Measurements from ENCODE around the gene SLF1. TPM values are rescaled to one million over a fixed set of nuclear protein-coding genes. Genes with fewer than 3 reads are reported as not detected.
"Not testable (repeated sequence)": the region's sequence is repeated elsewhere in the genome, so short reads cannot be mapped to it uniquely, and the experiment has no call there.

Gene SLF1
- 10 to 100 TPM; 32.6 to 44.7 TPM for total RNA-seq

DNA sequence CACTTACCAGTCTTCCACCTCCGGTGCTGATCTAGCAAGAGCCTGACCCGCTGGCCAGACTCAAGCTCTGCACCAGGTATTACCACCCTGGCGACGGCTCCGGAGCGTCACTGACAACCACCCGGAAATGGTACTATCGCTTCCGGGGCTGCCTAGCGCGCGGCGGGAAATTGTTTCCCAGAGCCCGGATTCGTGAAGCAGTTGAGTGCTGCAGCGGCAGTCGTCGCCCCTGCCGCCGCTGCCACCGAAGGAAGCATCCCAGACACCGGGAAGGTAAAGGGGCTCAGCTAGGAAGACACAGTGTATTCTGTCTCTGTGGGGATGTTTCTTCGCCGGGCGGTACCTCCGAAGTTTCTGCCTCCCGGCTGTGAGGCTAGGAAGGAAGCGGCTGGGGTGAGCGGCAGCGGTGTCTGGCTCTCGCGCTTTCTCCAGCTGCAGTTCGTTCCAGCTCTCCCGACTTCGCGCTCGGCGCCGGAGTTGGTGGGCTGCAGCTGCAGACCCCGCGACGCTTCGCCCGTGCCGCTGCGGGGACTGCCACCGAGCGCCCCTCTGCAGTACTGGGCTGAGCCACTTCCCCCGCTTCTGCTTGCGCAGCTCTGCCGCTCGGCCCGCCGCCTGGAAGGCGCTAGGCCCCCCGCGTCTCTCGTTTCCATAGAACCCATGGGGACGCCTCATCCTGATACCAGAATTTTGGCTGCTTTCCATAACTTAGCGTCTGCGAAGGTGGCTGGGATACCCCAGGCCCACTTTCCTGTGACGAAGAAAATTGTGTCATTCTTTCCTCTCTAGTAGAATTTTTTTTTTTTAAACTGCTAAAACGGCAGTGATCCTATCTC is at the start of gene SLF1, which contains the start of gene KIAA0825:
SLF1 (plus strand) TSS at position 177 of the 836 bp plus-strand sequence. CDS start 10,142 bp downstream, outside the sequence.
KIAA0825 (minus strand) TSS at position 112 of the 836 bp plus-strand sequence. CDS start 81,478 bp downstream, outside the sequence.
- Mint-ChIP-seq H3K4me3 (peak within 1 kb of the TSS; percentile 96), H3K27me3 (no peaks in the 10 kb centered on the region), H3K36me3 (peaks cover 17% of the 10 kb centered on the region), H3K27ac (peak within 1 kb of the TSS; percentile 71 to 79), H3K9me3 (no peaks in the 10 kb centered on the region), H3K4me1 (ENCODE audit: low read depth in 2 of 2) (peaks cover 38 to 43% of the 10 kb centered on the region in 2 donors)
- peak; percentile 97 for ATAC-seq
- DNase-seq (ENCODE audit: low spot score) = peak; percentile 91

DNA sequence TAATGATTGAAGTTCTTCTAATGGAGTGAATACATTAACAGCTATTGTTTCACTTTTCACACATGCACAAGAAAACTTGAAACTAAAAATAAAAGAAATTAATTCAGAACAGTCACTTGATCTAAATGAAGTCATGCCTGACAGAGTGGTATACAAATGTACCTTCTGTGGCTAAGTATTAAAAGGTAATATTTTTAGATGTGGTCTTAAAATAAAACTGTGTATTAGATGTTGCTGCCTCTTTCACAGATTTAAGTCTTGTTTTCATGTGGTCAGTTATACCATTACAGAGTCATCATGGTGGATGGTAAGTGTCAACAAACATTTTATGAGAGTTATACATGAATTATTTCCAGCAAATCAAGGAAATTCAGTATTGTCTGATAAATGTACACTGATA is 47.1 kb upstream of the SLF1 start:
- Mint-ChIP-seq H3K4me3 (no peak overlapping the region), H3K27ac (no peak overlapping the region), H3K4me1 (ENCODE audit: low read depth in 2 of 2) (peaks cover 24 to 26% of the 10 kb centered on the region in 2 donors), H3K36me3 (peaks cover 20% of the 10 kb centered on the region), H3K27me3 (no peaks in the 10 kb centered on the region), H3K9me3 (no peaks in the 10 kb centered on the region)
- no peak for ATAC-seq
- DNase-seq (ENCODE audit: low spot score) = no peak

DNA sequence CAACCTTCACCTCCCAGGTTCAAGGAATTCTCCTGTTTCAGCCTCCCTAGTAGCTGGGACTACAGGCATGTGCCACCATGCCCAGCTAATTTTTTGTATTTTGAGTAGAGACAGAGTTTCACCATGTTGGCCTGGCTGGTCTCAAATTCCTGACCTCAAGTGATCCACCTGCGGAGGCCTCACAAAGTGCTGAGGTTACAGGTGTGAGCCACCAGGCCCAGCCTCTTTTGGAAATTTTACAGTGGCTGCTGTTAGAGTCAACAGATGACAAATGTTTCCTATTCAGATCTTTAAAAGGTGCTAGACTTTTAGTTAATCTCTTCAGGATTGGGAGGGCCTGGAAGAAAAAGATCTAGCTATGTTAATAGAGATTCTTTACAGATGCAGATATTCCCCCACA is 45.1 kb upstream of the SLF1 start:
- Mint-ChIP-seq H3K36me3 (peaks cover 20% of the 10 kb centered on the region), H3K4me3 (peak overlapping the region; percentile 9), H3K4me1 (ENCODE audit: low read depth in 2 of 2) (peaks cover 36 to 42% of the 10 kb centered on the region in 2 donors), H3K27ac (peak overlapping the region; percentile 81 to 99)
- not testable (repeated sequence) for ATAC-seq; H3K27me3 Mint-ChIP-seq; DNase-seq (ENCODE audit: low spot score); H3K9me3 Mint-ChIP-seq

DNA sequence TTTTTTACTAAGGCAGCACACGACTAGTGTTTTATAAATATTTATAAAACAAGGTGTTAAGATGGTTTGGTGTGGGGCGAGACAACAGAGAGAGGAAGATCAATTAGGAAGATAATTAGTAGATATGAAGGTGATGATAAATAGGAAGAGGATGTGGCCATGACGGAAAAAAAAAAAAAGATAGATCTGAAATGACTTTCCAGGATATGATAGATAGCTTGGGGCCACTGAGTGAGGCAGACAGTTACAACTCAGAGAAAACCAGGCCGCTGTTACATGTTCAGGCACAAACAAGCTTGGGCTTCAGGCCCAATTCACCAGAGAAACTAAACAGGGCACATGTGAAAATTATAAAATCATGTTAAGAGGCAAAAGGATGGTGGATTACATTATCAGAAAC is 43.3 kb upstream of the SLF1 start:
- Mint-ChIP-seq H3K9me3 (no peaks in the 10 kb centered on the region), H3K27me3 (no peaks in the 10 kb centered on the region), H3K4me1 (ENCODE audit: low read depth in 2 of 2) (peaks cover 47% of the 10 kb centered on the region in 2 donors), H3K4me3 (peak overlapping the region; percentile 91), H3K36me3 (peaks cover 20% of the 10 kb centered on the region), H3K27ac (peak overlapping the region; percentile 99)
- ATAC-seq (peak; percentile 73 to 87), DNase-seq (ENCODE audit: low spot score) (peak; percentile 68)

DNA sequence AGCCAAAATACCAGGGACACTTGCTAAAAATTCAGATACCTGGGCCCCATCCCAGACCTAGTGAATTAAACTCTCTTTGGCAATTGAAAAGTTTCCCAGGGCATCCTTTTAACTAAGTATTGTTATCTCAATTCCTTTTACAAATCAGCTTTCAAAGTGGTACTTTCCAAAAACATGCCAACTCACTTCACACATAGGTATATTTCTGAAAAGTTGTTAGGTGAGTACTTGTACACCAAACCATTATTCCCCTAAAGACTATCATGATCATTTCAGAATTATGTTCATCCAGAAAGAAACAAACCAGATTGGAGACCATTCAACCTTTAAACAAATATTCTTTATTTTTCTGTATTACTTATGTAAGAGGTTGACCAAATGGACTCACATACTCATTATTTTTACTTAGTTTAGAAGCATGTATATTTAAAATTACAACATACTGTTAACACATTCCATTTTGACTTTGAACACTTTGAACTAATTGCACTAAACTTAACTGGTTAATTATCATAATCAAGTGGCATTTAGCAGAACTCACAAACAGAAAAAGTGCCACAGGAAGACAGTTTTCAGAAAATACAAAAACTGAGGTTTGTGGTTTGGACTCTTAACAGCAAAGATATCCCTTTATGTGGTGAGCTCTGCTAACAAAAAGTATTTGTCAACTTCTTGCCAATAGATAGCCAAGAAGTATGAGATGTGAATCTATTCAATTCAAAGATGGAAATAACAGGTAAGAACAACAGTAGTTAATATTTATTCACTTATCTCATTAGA is 40.8 kb upstream of the SLF1 start:
- no peak for DNase-seq (ENCODE audit: low spot score)
- H3K9me3 Mint-ChIP-seq = no peaks in the 10 kb centered on the region
- H3K27ac Mint-ChIP-seq = peak overlapping the region; percentile 99
- ATAC-seq = peak; percentile 78 to 80
- H3K4me3 Mint-ChIP-seq = peak overlapping the region; percentile 83
- H3K27me3 Mint-ChIP-seq = no peaks in the 10 kb centered on the region
- peaks cover 26% of the 10 kb centered on the region for H3K36me3 Mint-ChIP-seq
- peaks cover 52% of the 10 kb centered on the region in 2 donors for H3K4me1 Mint-ChIP-seq (ENCODE audit: low read depth in 2 of 2)

DNA sequence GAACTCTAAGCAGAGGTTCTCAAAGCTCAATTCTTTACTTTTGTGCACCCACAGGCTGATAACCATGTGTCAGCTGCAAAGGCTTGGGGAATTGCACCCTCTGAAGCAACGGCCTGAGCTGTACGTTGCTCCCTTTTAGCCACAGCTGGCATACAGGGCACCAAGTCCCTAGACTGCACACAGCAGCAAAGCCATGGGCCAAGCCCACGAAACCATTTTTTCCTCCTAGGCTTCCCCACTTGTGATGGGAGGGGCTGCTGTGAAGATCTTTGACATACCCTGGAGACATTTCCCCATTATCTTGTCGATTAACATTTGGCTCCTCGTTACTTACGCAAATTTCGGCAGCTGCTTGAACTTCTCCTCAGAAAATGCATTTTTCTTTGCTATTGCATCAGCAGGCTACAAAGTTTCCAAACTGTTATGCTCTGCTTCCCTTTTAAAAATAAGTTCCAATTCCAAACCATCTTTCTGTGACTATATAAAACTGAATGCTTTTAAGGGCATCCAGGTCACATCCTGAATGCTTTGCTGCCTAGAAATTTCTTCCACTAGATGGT is 23.1 kb upstream of the SLF1 start:
- Mint-ChIP-seq H3K36me3 (peaks cover 19% of the 10 kb centered on the region), H3K27ac (no peak overlapping the region), H3K4me1 (ENCODE audit: low read depth in 2 of 2) (peaks cover 0 to 6% of the 10 kb centered on the region in 2 donors), H3K9me3 (peaks cover 5% of the 10 kb centered on the region), H3K4me3 (no peak overlapping the region), H3K27me3 (no peaks in the 10 kb centered on the region)
- DNase-seq (ENCODE audit: low spot score) (no peak), ATAC-seq (no peak)

DNA sequence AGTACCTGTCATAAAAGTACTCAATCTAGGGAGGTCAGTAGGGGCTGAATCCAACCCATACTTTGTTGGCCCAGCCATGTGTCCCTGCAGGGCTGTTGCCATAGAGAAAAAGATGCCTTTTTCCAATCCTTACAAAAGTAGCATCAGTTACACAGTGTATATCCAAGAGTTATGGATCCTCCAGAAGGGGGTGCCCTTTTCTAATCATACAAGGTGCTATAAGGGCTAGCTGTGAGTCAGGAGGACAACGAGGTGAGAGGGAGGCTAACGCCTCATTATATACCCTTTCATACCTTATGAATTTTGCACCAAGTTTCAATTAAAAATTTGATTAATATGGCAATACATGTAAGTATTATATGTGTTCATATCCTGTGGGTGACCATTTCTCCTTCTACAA is 4.9 kb upstream of the SLF1 start:
- peaks cover 4% of the 10 kb centered on the region for H3K36me3 Mint-ChIP-seq
- no peaks in the 10 kb centered on the region for H3K27me3 Mint-ChIP-seq
- DNase-seq (ENCODE audit: low spot score) = no peak
- no peaks in the 10 kb centered on the region for H3K9me3 Mint-ChIP-seq
- no peak for ATAC-seq
- H3K4me1 Mint-ChIP-seq (ENCODE audit: low read depth in 2 of 2) = peaks cover 23 to 25% of the 10 kb centered on the region in 2 donors
- H3K4me3 Mint-ChIP-seq = no peak overlapping the region
- H3K27ac Mint-ChIP-seq = no peak overlapping the region

DNA sequence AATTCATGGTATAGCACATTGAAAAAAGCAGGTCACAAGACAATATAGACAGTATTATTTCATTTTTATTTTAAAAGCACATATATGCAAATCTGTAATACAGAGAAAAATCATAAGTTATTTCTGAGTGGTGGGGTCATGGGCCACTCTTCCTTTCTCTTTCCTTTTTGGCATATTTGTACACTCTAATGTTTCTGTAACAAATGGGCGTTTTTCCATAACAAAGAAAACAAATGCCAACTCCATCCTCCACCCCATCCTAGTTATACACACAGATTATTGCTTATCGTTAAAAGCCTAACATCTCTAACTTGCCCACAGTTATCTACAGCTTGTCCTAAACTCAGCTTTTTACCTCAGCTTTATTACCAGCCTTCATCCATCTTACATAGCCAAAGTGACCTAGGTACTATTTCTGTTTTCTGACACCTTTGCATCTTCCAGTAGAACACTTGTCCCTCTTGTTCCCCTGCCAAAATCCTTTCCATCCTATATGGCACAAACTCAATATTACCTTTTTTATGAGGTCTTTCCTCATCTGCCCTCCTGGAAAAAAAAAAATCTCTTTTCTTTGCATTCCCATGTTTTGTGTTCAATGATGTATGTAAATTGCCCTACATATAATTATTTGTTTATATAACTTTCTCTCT is 4.2 kb upstream of the SLF1 start:
- Mint-ChIP-seq H3K9me3 (no peaks in the 10 kb centered on the region), H3K4me1 (ENCODE audit: low read depth in 2 of 2) (peaks cover 25 to 29% of the 10 kb centered on the region in 2 donors), H3K27ac (no peak overlapping the region), H3K4me3 (no peak overlapping the region), H3K36me3 (peaks cover 7% of the 10 kb centered on the region), H3K27me3 (no peaks in the 10 kb centered on the region)
- DNase-seq (ENCODE audit: low spot score) (no peak), ATAC-seq (no peak)

DNA sequence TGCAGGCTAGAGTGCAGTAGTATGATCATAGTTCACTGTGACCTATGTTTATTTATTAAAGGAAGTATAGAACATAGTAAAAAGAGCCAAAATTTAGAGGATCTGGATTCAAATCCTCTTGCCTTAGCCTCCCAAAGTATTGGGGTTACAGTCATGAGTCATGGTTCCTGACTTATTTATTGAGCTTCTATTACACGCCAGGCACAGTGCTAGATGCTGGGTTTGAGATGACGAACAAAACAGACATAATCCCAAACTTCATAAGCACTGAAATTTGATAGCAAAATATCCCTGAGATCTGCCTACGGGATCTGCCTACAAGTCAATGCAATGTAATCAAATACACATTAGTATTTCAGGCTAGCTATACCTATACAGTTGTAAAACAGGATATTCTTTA is 2.6 kb upstream of the SLF1 start:
- Mint-ChIP-seq H3K4me3 (peak overlapping the region; percentile 60), H3K4me1 (ENCODE audit: low read depth in 2 of 2) (peaks cover 31 to 32% of the 10 kb centered on the region in 2 donors), H3K36me3 (peaks cover 8% of the 10 kb centered on the region), H3K27me3 (no peaks in the 10 kb centered on the region), H3K27ac (no peak overlapping the region), H3K9me3 (no peaks in the 10 kb centered on the region)
- DNase-seq (ENCODE audit: low spot score) = no peak
- no peak for ATAC-seq

DNA sequence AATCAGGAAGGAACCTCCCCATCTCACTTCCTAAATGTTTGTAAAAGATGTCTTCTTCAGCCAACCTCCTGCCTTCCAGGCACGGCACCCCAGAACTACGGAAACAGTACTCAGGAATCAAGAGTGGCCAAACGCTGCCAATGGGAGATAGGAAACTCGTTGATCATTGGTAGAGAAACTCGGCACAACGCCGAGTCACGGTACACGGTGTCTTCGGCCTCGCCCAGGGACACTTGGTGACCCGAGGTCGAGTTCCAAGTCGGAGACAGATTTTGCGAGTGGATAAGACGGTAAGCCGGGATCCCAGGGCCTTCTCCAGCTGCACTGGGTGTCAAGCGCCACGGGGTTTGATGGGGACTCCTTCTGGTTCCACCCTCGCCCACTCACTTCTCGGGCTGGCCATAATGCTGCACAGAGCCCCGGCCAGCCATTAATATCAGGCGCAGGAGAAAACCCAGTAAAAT is 408 bp upstream of the SLF1 start:
- no peak for DNase-seq (ENCODE audit: low spot score)
- peak; percentile 60 to 65 for ATAC-seq
- Mint-ChIP-seq H3K4me3 (peak overlapping the region; percentile 96), H3K4me1 (ENCODE audit: low read depth in 2 of 2) (peaks cover 37 to 43% of the 10 kb centered on the region in 2 donors), H3K9me3 (no peaks in the 10 kb centered on the region), H3K27me3 (no peaks in the 10 kb centered on the region), H3K36me3 (peaks cover 17% of the 10 kb centered on the region), H3K27ac (peak overlapping the region; percentile 71 to 79)

DNA sequence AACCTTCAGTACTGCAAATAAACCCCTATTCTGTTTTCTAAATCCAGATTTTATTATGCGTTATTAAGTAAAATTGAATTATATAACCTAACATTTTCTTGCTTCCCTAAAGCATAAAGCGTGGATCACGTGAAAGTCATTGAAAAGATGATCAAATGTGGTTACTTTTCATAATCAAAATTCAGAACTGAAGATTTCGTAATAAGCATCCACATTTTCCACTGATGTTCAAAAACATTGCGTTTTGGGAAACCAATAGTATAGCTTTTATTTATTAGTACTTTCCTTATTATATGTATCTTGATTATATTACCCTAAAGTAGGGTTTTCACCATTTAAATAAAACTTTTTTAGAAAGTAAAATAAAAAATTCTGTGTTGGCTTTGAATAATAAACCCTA is 1.8 kb downstream of the SLF1 start:
- Mint-ChIP-seq H3K36me3 (peaks cover 17% of the 10 kb centered on the region), H3K27me3 (no peaks in the 10 kb centered on the region), H3K27ac (peak overlapping the region; percentile 71 to 79), H3K9me3 (no peaks in the 10 kb centered on the region), H3K4me3 (peak overlapping the region; percentile 96), H3K4me1 (ENCODE audit: low read depth in 2 of 2) (peaks cover 33 to 50% of the 10 kb centered on the region in 2 donors)
- DNase-seq (ENCODE audit: low spot score) (no peak), ATAC-seq (no peak)

DNA sequence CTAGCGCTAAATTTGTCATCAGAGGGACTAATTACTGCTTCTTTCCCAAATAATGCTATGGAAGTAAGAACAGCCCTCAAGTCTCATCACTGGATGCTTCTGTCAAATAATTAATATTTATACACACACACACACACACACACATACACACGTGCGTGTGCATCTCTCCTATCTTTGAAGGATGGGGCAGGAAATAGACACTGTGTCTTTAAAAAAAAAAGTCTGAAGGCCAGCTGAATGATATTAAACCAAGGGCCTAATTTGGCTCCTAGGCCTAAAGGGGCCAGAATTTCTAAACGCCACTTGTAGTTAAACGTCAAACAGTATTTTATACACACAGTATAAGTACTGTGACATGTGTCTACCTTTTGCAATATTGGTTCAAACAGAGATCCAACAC is 3.3 kb downstream of the SLF1 start:
- Mint-ChIP-seq H3K4me3 (peak overlapping the region; percentile 87), H3K36me3 (peaks cover 17% of the 10 kb centered on the region), H3K4me1 (ENCODE audit: low read depth in 2 of 2) (peaks cover 33 to 42% of the 10 kb centered on the region in 2 donors), H3K27me3 (no peaks in the 10 kb centered on the region), H3K27ac (peak overlapping the region; percentile 1 to 51), H3K9me3 (no peaks in the 10 kb centered on the region)
- no peak for DNase-seq (ENCODE audit: low spot score)
- ATAC-seq = no peak

DNA sequence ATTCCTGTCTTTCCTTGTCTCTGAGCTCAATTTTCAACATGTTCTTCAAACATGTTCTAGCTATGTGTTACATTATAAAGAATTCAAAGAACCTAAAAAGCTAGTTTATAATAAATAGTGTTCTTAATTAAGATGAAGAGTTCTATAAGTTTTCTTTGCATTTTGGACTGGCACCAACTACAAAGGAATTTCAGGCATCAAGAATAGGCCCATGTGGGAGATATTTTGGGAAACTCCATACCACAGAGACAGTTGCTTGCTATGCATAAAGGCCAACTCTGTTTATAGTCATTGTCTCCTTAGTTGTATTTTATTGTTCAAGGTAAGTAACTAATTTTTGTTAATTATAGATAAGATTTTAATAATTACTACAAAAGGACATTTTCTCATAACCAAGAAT is 4.5 kb downstream of the SLF1 start:
- peak overlapping the region; percentile 7 to 13 for H3K27ac Mint-ChIP-seq

More for the DNA sequence above, 4.5 kb downstream of the SLF1 start:
- H3K36me3 Mint-ChIP-seq = peaks cover 13% of the 10 kb centered on the region
- ATAC-seq = no peak
- H3K4me1 Mint-ChIP-seq (ENCODE audit: low read depth in 2 of 2) = peaks cover 29 to 36% of the 10 kb centered on the region in 2 donors
- H3K9me3 Mint-ChIP-seq = no peaks in the 10 kb centered on the region
- DNase-seq (ENCODE audit: low spot score) = no peak
- peak overlapping the region; percentile 23 for H3K4me3 Mint-ChIP-seq
- no peaks in the 10 kb centered on the region for H3K27me3 Mint-ChIP-seq

Data from natural killer cell treated with Interleukin-12 subunit alpha and Interleukin-12 subunit beta and Interleukin-15 and Interleukin-18, amount 100 ng/mL, for 72 hours (primary cell).